Lung (tissue), 12 donors: Measurements from ENCODE around the gene C1orf167. TPM values are rescaled to one million over a fixed set of nuclear protein-coding genes. Genes with fewer than 3 reads are reported as not detected.
A peak's percentile ranks its signal among the peaks of the same experiment; 100 is the strongest.

Experiments
- ATAC-seq: fragments of 200-7000 bp; cut with Tn5 transposase; one replicate; pipeline ENCODE4 v1.9.1; 2020; ENCODE audit warnings: moderate number of reproducible peaks; ENCODE audit not compliant: insufficient read depth, low FRiP score
- DNase-seq, 3 donors: peaks; one replicate each; pipeline ENCODE4 v3.0.0-alpha.2; 2013 to 2017
- H3K27ac ChIP-seq, 2 donors: one replicate each; pipeline ENCODE4 v1.5.1; 2013; ENCODE audit warnings: mild to moderate bottlenecking in 2 of 2, moderate library complexity in 2 of 2, control low read depth in 1 of 2, inconsistent platforms in 1 of 2, low read depth in 1 of 2, low read length in 1 of 2
- H3K27me3 ChIP-seq, 3 donors: one replicate each; pipeline ENCODE4 v1.5.1; 2013; ENCODE audit warnings: low read length in 2 of 3; ENCODE audit not compliant: control insufficient read depth in 3 of 3, insufficient read depth in 3 of 3
- H3K36me3 ChIP-seq, 4 donors: one replicate each; pipeline ENCODE4 v1.5.1; 2013; ENCODE audit warnings: low read length in 4 of 4, mild to moderate bottlenecking in 1 of 4, moderate library complexity in 1 of 4; ENCODE audit not compliant: control insufficient read depth in 4 of 4, insufficient read depth in 4 of 4
- H3K4me1 ChIP-seq, 5 donors: one replicate each; pipeline ENCODE4 v1.5.1; 2013; ENCODE audit warnings: low read length in 5 of 5, mild to moderate bottlenecking in 2 of 5, moderate library complexity in 1 of 5; ENCODE audit not compliant: control insufficient read depth in 5 of 5, insufficient read depth in 5 of 5
- H3K4me3 ChIP-seq: one replicate; pipeline ENCODE4 v1.5.1; 2013; ENCODE audit warnings: mild to moderate bottlenecking, control low read depth, moderate library complexity
- H3K9ac ChIP-seq, 2 donors: one replicate each; pipeline ENCODE4 v1.5.1; 2013; ENCODE audit warnings: low read length in 2 of 2, control low read depth in 1 of 2; ENCODE audit not compliant: insufficient read depth in 1 of 2
- H3K9me3 ChIP-seq, 4 donors: one replicate each; pipeline ENCODE4 v1.5.1; 2013; ENCODE audit warnings: low read length in 3 of 4, mild to moderate bottlenecking in 1 of 4, moderate library complexity in 1 of 4; ENCODE audit not compliant: control insufficient read depth in 4 of 4, insufficient read depth in 3 of 4
- WGBS, 2 donors: extraction: QIAGEN DNeasy Blood & Tissue Kit; methylation state at CpG; one replicate each; pipeline ENCODE4 v1.1.7; 2013; 5-methylcytosine and 5-hydroxymethylcytosine counted together
- polyA plus RNA-seq, 2 donors: library from polyadenylated mRNA; stranded (reverse); fragments of 200-250 nt; gene quantifications; one replicate each; pipeline ENCODE4 v1.2.1, GENCODE V29; 2013
- total RNA-seq, 2 donors: library from RNA; depleted of rRNA in 1 of 2; stranded (reverse); fragments of >200 nt in 1 of 2; gene quantifications; one replicate each; pipeline ENCODE4 v1.2.1, GENCODE V29; 2014 to 2021
- TF ChIP-seq, protein P1 (sequence below): IDR thresholded peaks from 2 replicates; pipeline ENCODE4 v1.5.1; 2012; ENCODE audit warnings: mild to moderate bottlenecking; ENCODE audit errors: control extremely low read depth, extremely low read depth
- donor health status: control.
- donor health status: control.
- donor health status: Bipolar disorder and iron deficiency.
- donor health status: healthy.
- donor health status: DM: yes; HTN: yes; CAD: no.

Gene C1orf167
- total and polyA plus RNA-seq, 4 donors: 0.91 to 11.3 (median 9.1) TPM

DNA sequence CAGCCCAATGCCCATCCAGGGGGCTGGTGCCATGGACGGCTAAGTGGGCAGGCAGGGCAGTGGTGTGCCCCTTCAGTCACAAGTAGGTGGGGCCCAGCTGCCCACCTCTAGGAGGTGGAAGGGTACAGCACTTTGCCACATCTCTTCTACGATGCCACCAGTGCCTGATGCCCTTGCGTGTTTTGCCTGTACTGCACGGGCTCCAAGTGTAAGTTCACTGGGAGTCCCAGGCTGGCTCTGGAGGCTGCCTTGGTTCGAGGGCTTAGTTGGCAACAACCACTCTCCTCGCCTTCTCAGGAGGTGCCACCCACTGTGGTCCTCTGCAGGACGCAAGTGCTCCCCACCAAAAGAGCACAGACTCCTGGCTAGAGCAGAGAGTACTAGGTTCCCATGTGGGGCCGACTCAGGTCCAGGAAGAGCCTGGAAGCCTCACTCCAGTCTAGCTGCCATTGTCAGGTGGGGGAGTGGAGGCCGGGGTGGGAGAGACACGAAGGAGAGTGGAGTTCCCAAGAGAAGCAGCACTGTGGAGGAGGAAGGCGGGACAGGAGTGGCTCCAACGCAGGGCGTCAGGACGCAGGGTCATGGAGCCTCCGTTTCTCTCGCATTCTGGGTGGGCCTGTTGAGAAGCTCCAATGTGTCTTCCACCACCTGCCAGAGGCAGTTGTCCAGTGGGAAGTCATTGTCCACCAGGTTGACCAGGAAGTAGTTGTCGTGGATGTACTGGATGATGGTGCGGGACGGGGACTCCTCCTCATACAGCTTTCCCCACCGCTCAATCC is 28.3 kb downstream of the C1orf167 start:
- Histone ChIP-seq H3K9ac (no peak overlapping the region), H3K36me3 (peaks cover 10 to 44% (median 29%) of the 10 kb centered on the region in 4 donors)
- no peak for ATAC-seq

DNA sequence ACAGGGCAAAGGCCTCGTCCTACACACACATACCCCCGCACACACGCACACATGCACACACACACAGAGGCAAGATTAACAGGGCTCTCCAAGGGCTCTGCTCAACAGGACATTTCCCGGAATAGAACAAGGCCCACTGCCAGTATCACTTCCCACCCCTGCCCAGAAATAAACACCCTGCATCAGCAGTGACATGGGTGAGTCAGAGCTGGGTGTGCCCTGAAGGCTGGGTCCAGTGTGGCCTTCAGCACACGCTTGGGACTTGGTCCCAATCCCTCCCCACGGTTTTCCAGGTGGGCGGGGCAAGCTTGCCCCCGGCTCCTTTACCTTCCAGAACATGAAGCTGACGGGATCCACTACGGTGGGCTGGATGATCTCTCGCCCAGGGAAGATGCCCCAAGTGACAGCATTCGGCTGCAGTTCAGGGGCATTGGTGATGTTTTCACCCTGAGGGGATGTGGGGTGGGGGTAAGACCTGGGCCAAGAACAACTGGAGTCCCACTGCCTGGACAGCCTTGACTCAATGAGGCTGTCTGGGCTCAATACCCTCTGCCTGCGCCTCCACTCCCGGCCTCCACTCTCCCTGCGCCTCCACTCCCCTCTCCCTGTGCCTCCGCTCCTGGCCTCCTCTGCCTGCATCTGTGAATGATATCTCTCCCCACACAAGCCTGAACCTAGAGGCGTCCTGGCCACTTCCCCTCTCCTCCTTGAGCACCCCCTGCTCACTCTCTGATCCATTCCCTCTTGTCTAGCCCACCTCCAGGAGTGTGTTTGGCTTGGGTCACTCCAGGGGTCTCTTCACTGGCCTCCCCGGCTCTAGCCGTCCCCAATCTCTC is 29.1 kb downstream of the C1orf167 start:
- WGBS, 2 donors: 57 to 82% methylated on average over 19 of the region's 19 CpGs
- no peak overlapping the region for H3K4me3 ChIP-seq
- H3K9ac ChIP-seq: no peak overlapping the region

More for the DNA sequence above, 28.3 kb downstream of the C1orf167 start:
- no peaks in the 10 kb centered on the region for H3K9me3 ChIP-seq
- DNase-seq: no peak
- WGBS, 2 donors: 72 to 87% methylated on average over 20 of the region's 20 CpGs
- no peak overlapping the region for H3K4me3 ChIP-seq
- peaks cover 3 to 56% (median 13%) of the 10 kb centered on the region in 5 donors for H3K4me1 ChIP-seq
- TF ChIP-seq, protein P1, sequence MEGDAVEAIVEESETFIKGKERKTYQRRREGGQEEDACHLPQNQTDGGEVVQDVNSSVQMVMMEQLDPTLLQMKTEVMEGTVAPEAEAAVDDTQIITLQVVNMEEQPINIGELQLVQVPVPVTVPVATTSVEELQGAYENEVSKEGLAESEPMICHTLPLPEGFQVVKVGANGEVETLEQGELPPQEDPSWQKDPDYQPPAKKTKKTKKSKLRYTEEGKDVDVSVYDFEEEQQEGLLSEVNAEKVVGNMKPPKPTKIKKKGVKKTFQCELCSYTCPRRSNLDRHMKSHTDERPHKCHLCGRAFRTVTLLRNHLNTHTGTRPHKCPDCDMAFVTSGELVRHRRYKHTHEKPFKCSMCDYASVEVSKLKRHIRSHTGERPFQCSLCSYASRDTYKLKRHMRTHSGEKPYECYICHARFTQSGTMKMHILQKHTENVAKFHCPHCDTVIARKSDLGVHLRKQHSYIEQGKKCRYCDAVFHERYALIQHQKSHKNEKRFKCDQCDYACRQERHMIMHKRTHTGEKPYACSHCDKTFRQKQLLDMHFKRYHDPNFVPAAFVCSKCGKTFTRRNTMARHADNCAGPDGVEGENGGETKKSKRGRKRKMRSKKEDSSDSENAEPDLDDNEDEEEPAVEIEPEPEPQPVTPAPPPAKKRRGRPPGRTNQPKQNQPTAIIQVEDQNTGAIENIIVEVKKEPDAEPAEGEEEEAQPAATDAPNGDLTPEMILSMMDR: no peak
- no peaks in the 10 kb centered on the region for H3K27me3 ChIP-seq
- peak overlapping the region; percentile 93 to 95 for H3K27ac ChIP-seq

DNA sequence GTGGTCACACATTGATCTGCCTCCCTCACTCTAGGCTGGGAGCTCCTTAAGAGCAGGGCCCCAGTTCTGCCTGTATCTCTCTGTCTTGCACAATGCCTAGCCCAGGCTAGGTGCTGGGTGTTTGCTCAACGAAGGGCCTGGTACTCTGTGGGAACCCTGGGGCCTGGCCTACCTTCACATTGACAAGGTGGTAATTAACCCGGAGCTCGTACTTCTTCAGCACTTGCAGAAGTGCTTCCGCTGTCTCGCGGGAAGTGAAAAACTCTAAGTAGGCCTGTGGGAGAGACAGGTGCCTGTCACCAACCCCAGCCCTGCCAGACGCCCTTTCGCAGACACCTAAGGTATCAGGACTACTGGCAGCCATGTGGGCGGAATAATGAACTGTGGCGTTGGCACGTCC is 30.1 kb downstream of the C1orf167 start:
- H3K27ac ChIP-seq: peak overlapping the region; percentile 70 to 95
- H3K27me3 ChIP-seq: no peaks in the 10 kb centered on the region
- H3K36me3 ChIP-seq: peaks cover 10 to 55% (median 33%) of the 10 kb centered on the region in 4 donors
- TF ChIP-seq, protein P1: no peak
- DNase-seq (no peak), ATAC-seq (no peak)
- H3K9ac ChIP-seq: no peak overlapping the region
- H3K4me1 ChIP-seq: peaks cover 3 to 53% (median 9%) of the 10 kb centered on the region in 5 donors
- 75 to 86% methylated on average over 11 of the region's 11 CpGs for WGBS, 2 donors
- no peaks in the 10 kb centered on the region for H3K9me3 ChIP-seq
- no peak overlapping the region for H3K4me3 ChIP-seq

More for the DNA sequence above, 29.1 kb downstream of the C1orf167 start:
- TF ChIP-seq, protein P1: no peak
- DNase-seq (peak; percentile 63 to 86 (median 65)), ATAC-seq (peak; percentile 85)
- Histone ChIP-seq H3K27ac (peak overlapping the region; percentile 93 to 95), H3K36me3 (peaks cover 10 to 51% (median 33%) of the 10 kb centered on the region in 4 donors), H3K9me3 (no peaks in the 10 kb centered on the region), H3K27me3 (no peaks in the 10 kb centered on the region), H3K4me1 (peaks cover 3 to 52% (median 12%) of the 10 kb centered on the region in 5 donors)
